AG10803 (cell line): ENCODE data around the gene TRPC3.

Source experiments
- DNase-seq: peaks from one replicate; pipeline ENCODE4 v3.0.0; 2010; ENCODE audit warnings: low read depth
- H3K4me3 ChIP-seq: 2 replicates; pipeline ENCODE4 v1.5.1; 2011; ENCODE audit warnings: mild to moderate bottlenecking, low read length, control low read depth
- CTCF ChIP-seq: conservative IDR thresholded peaks from 2 replicates; pipeline ENCODE4 v1.5.1; 2011; ENCODE audit warnings: mild to moderate bottlenecking, low read length, control low read depth, inconsistent platforms

TRPC3 gene

GRCh38 chr4:121964958-121965357, 13.1 kb upstream of the TRPC3 start:
- TF ChIP-seq CTCF, result no peak
- H3K4me3 ChIP-seq, result no peak overlapping the region
- no peak for DNase-seq

GRCh38 chr4:121960818-121961217, 9.0 kb upstream of the TRPC3 start:
- no peak overlapping the region for H3K4me3 ChIP-seq
- DNase-seq, result no peak
- no peak for TF ChIP-seq CTCF

GRCh38 chr4:121958777-121959176, 6.9 kb upstream of the TRPC3 start:
- DNase-seq, result no peak
- no peak for TF ChIP-seq CTCF

GRCh38 chr4:121957266-121957665, 5.4 kb upstream of the TRPC3 start:
- TF ChIP-seq CTCF, result no peak
- no peak for DNase-seq
- H3K4me3 ChIP-seq, result no peak overlapping the region

More at GRCh38 chr4:121958777-121959176, 6.9 kb upstream of the TRPC3 start:
- H3K4me3 ChIP-seq, result no peak overlapping the region

- no peak for DNase-seq
- no peak for TF ChIP-seq CTCF
Measured at GRCh38 chr4:121953860-121954259, 2.0 kb upstream of the TRPC3 start.

GRCh38 chr4:121952290-121952689, 430 bp upstream of the TRPC3 start:
- DNase-seq, result no peak
- TF ChIP-seq CTCF, result no peak
- peak overlapping the region; percentile 58 for H3K4me3 ChIP-seq

More at GRCh38 chr4:121953860-121954259, 2.0 kb upstream of the TRPC3 start:
- no peak overlapping the region for H3K4me3 ChIP-seq

GRCh38 chr4:121950680-121951520, 960 bp downstream of the TRPC3 start:
- TF ChIP-seq CTCF, result no peak
- H3K4me3 ChIP-seq, result peak overlapping the region; percentile 58
- peak; percentile 11 for DNase-seq
